NT2/D1 (cell line): ENCODE measurements around the gene PLCB1.

Experiments
- SUZ12 ChIP-seq: IDR thresholded peaks from 2 replicates; pipeline ENCODE4 v1.6.1; 2011; ENCODE audit not compliant: insufficient read length, insufficient read depth; ENCODE audit errors: extremely low read depth
- ZNF274 ChIP-seq: IDR thresholded peaks from 2 replicates; pipeline ENCODE4 v1.6.1; 2011; ENCODE audit warnings: mild to moderate bottlenecking, low read depth, low read length

- TF ChIP-seq ZNF274 (no peak), SUZ12 (no peak)
Observed at GRCh38 chr20:8152183-8152582, 20.1 kb downstream of the PLCB1 start.
